HAP-1 (cell line): ENCODE data around the gene PDSS2.

ENCODE experiments used
- DNase-seq, 2 experiments: peaks; one replicate each; pipeline ENCODE4 v3.0.0-alpha.2; 2016 to 2020; ENCODE audit warnings: low spot score in 2 of 2
- H3K27me3 ChIP-seq: fragments of 250-450 bp; sonication (Bioruptor Pico); 2 replicates; pipeline ENCODE4 v1.5.1; 2020; ENCODE audit warnings: low read depth, mild to moderate bottlenecking, moderate library complexity
- H3K36me3 ChIP-seq: fragments of 250-450 bp; sonication (Bioruptor Pico); replicated peaks from 2 replicates; pipeline ENCODE4 v1.5.1; 2020; ENCODE audit warnings: mild to moderate bottlenecking
- H3K4me1 ChIP-seq: fragments of 250-450 bp; sonication (Bioruptor Pico); 2 replicates; pipeline ENCODE4 v1.5.1; 2020; ENCODE audit warnings: mild to moderate bottlenecking
- H3K4me3 ChIP-seq: fragments of 250-450 bp; sonication (Bioruptor Pico); 2 replicates; pipeline ENCODE4 v1.5.1; 2020; ENCODE audit warnings: mild to moderate bottlenecking, moderate library complexity
- H3K9me3 ChIP-seq: fragments of 250-450 bp; sonication (Bioruptor Pico); 2 replicates; pipeline ENCODE4 v1.5.1; 2020; ENCODE audit warnings: mild to moderate bottlenecking, moderate library complexity
- in situ Hi-C: fragments of 300-500 bp; cut with MboI; formaldehyde crosslinking; loops from 3 replicates; pipeline ENCODE4 v1.14.3; 2020; ENCODE audit warnings: low sequenced_read_pairs, inconsistent platforms, mixed read lengths

The PDSS2 gene

GRCh38 chr6:107459283-107460082, at the start of gene PDSS2:
TSS of gene PDSS2 (minus strand) at chr6:107459564. CDS start at chr6:107459285, 279 bp downstream.
- H3K4me1 ChIP-seq: peaks cover 14% of the 10 kb centered on the region
- peaks cover 4% of the 10 kb centered on the region; the same call in 1 of the 2 replicates for H3K36me3 ChIP-seq
- peak; percentile 97 to 99 for DNase-seq
- in situ Hi-C loops: no loop called here
- H3K4me3 ChIP-seq: peak within 1 kb of the TSS; percentile 90
- no peaks in the 10 kb centered on the region for H3K27me3 ChIP-seq
- H3K9me3 ChIP-seq: no peaks in the 10 kb centered on the region

GRCh38 chr6:107506145-107506544, 46.8 kb upstream of the PDSS2 start:
- no peak for DNase-seq
- in situ Hi-C loops: no loop called here
- Histone ChIP-seq H3K36me3 (peaks cover 10% of the 10 kb centered on the region), H3K27me3 (no peaks in the 10 kb centered on the region), H3K4me1 (peaks cover 63% of the 10 kb centered on the region), H3K9me3 (no peaks in the 10 kb centered on the region), H3K4me3 (no peak overlapping the region)

- in situ Hi-C loops: no loop called here
- H3K27me3 ChIP-seq: no peaks in the 10 kb centered on the region
- H3K4me3 ChIP-seq: no peak overlapping the region
- peaks cover 51% of the 10 kb centered on the region for H3K4me1 ChIP-seq
- H3K36me3 ChIP-seq: peaks cover 6% of the 10 kb centered on the region
- no peak for DNase-seq
- H3K9me3 ChIP-seq: no peaks in the 10 kb centered on the region
Measured at GRCh38 chr6:107504270-107505026, 45.1 kb upstream of the PDSS2 start.

GRCh38 chr6:107496892-107497684, 37.7 kb upstream of the PDSS2 start:
- Histone ChIP-seq H3K4me1 (peaks cover 68% of the 10 kb centered on the region), H3K9me3 (no peaks in the 10 kb centered on the region), H3K27me3 (no peaks in the 10 kb centered on the region), H3K36me3 (no peaks in the 10 kb centered on the region), H3K4me3 (no peak overlapping the region)
- in situ Hi-C loops: loop anchor here (10.0 kb wide), 1 partner anchor 362 kb away; no protein-coding TSS in a partner anchor
- no peak for DNase-seq

GRCh38 chr6:107495971-107496370, 36.6 kb upstream of the PDSS2 start:
- H3K9me3 ChIP-seq: no peaks in the 10 kb centered on the region
- H3K36me3 ChIP-seq: no peaks in the 10 kb centered on the region
- no peaks in the 10 kb centered on the region for H3K27me3 ChIP-seq
- H3K4me3 ChIP-seq: no peak overlapping the region
- DNase-seq: no peak
- in situ Hi-C loops: loop anchor here (10.0 kb wide), 1 partner anchor 361 kb away; no protein-coding TSS in a partner anchor
- peaks cover 57% of the 10 kb centered on the region for H3K4me1 ChIP-seq

GRCh38 chr6:107495196-107495643, 35.9 kb upstream of the PDSS2 start:
- DNase-seq: no peak
- Histone ChIP-seq H3K36me3 (no peaks in the 10 kb centered on the region), H3K9me3 (no peaks in the 10 kb centered on the region), H3K27me3 (no peaks in the 10 kb centered on the region), H3K4me3 (no peak overlapping the region), H3K4me1 (peaks cover 54% of the 10 kb centered on the region)
- in situ Hi-C loops: loop anchor here (10.0 kb wide), 1 partner anchor 360 kb away; no protein-coding TSS in a partner anchor

- peak; percentile 76 to 83 for DNase-seq
- Histone ChIP-seq H3K36me3 (no peaks in the 10 kb centered on the region), H3K9me3 (no peaks in the 10 kb centered on the region), H3K27me3 (no peaks in the 10 kb centered on the region), H3K4me3 (peak overlapping the region; percentile 72), H3K4me1 (peaks cover 52% of the 10 kb centered on the region)
- in situ Hi-C loops: loop anchor here (10.0 kb wide), 1 partner anchor 359 kb away; no protein-coding TSS in a partner anchor
Measured at GRCh38 chr6:107493158-107494057, 34.0 kb upstream of the PDSS2 start.

GRCh38 chr6:107491760-107492660, 32.6 kb upstream of the PDSS2 start:
- H3K4me1 ChIP-seq: peaks cover 48% of the 10 kb centered on the region
- no peaks in the 10 kb centered on the region for H3K9me3 ChIP-seq
- no peaks in the 10 kb centered on the region for H3K36me3 ChIP-seq
- peak overlapping the region; percentile 72 for H3K4me3 ChIP-seq
- DNase-seq: no peak
- no peaks in the 10 kb centered on the region for H3K27me3 ChIP-seq
- in situ Hi-C loops: loop anchor here (10.0 kb wide), 1 partner anchor 357 kb away; no protein-coding TSS in a partner anchor

GRCh38 chr6:107491138-107491609, 31.8 kb upstream of the PDSS2 start:
- peaks cover 41% of the 10 kb centered on the region for H3K4me1 ChIP-seq
- no peaks in the 10 kb centered on the region for H3K36me3 ChIP-seq
- H3K4me3 ChIP-seq: peak overlapping the region; percentile 72
- DNase-seq: peak in 1 of 2 experiments; percentile 74
- H3K27me3 ChIP-seq: no peaks in the 10 kb centered on the region
- in situ Hi-C loops: loop anchor here (10.0 kb wide), 1 partner anchor 356 kb away; no protein-coding TSS in a partner anchor
- H3K9me3 ChIP-seq: no peaks in the 10 kb centered on the region

- no peaks in the 10 kb centered on the region for H3K27me3 ChIP-seq
- peaks cover 38% of the 10 kb centered on the region for H3K4me1 ChIP-seq
- peak overlapping the region; percentile 72 for H3K4me3 ChIP-seq
- no peaks in the 10 kb centered on the region for H3K9me3 ChIP-seq
- no peak for DNase-seq
- H3K36me3 ChIP-seq: no peaks in the 10 kb centered on the region
- in situ Hi-C loops: loop anchor here (10.0 kb wide), 1 partner anchor 356 kb away; no protein-coding TSS in a partner anchor
Measured at GRCh38 chr6:107490566-107491137, 31.3 kb upstream of the PDSS2 start.
